ENCODE results near the gene UMAD1. TPM values are rescaled to one million over a fixed set of nuclear protein-coding genes. Genes with fewer than 3 reads are reported as not detected.

UMAD1 gene
- total RNA-seq, 4 donors from 2014 or later: 6.1 to 11.2 (median 9.3) TPM

DNA sequence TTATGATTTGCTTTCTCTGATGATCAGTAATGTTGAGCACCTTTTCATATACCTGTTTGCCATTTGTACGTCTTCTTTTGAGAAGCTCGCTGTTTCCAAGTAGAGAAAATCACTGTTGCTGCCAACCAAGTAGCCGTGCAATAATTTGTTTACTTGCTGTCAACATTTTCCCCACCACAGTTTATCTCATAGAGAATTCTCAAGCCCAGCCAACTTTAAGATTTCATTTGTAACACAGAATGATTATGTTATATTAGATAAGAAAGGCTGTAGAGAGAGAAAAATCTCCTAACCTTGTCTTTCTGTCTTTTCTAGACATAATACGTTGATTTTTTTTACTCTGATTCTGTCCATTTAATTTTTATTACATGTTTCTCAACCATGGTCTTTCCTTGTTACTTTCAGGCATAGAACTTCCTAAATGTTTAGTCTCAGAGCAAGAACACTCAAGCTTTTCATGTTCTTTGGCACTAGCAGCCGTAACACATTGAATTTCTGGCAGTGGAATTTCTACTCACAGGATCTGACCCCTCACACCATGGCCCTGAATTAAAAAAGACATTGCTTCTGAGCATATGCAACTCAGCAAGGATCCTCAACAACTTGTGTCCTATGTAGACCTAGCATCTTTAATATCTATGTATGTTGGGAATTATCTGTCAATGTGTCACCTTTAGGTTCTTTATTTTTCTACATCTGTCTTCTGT, 54.7 kb downstream of the UMAD1 start:
- Histone ChIP-seq H3K27ac (replicated peaks in 1 of 4) (peak overlapping the region in 1 of 4 donors; percentile 40), H3K27me3 (no peaks in the 10 kb centered on the region), H3K4me3 (no peak overlapping the region), H3K9me3 (no peaks in the 10 kb centered on the region), H3K36me3 (no peaks in the 10 kb centered on the region), H3K4me1 (peaks cover 29 to 42% (median 31%) of the 10 kb centered on the region in 4 donors)
- intact Hi-C loops (cut with DNase I): loop anchor here (10.0 kb wide), 1 partner anchor 270 kb away; the partner anchor contains the start of gene GLCCI1
- 53% methylated on average over 5 of the region's 5 CpGs for WGBS
- TF ChIP-seq POLR2A (IDR thresholded peaks at IDR 0.05; ENCODE audit: low read depth): no peak
- no peak for DNase-seq (ENCODE audit: extremely low spot score)

DNA sequence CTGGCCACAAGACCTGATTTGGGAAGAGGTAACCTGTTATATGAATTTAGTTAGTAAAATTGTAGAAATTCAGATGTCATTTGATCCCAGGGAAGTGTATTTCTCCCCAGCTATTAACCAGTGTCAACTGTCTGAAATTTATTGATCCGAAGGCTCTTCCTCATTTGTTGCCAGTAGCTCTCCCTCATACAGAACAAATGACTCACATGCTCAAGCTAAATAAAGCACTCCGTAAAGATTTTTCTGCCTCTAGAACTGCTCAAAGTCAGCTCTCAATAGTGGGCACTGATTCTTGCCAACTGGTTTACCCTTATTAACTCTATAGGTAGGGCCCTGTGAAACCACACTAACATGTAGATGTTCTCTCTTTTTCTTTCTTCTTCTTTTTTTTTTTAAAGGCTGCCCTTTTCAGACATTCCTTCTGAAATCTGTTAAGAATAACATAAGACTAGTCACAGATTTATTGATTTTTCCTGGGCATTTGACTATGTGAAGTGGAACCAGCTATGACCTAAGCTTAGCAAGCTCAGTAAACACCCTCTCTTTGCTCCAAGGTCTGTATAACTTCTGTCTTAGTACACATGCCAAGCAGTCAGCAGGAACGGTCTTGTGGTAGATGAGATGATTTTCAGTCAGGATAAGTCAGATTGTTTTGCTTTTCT, 56.0 kb downstream of the UMAD1 start:
- no peaks in the 10 kb centered on the region for H3K36me3 ChIP-seq
- intact Hi-C loops (cut with DNase I): loop anchor here (10.0 kb wide), 1 partner anchor 268 kb away; the partner anchor contains the start of gene GLCCI1
- H3K27me3 ChIP-seq: no peaks in the 10 kb centered on the region
- H3K9me3 ChIP-seq: no peaks in the 10 kb centered on the region
- TF ChIP-seq, protein P1, sequence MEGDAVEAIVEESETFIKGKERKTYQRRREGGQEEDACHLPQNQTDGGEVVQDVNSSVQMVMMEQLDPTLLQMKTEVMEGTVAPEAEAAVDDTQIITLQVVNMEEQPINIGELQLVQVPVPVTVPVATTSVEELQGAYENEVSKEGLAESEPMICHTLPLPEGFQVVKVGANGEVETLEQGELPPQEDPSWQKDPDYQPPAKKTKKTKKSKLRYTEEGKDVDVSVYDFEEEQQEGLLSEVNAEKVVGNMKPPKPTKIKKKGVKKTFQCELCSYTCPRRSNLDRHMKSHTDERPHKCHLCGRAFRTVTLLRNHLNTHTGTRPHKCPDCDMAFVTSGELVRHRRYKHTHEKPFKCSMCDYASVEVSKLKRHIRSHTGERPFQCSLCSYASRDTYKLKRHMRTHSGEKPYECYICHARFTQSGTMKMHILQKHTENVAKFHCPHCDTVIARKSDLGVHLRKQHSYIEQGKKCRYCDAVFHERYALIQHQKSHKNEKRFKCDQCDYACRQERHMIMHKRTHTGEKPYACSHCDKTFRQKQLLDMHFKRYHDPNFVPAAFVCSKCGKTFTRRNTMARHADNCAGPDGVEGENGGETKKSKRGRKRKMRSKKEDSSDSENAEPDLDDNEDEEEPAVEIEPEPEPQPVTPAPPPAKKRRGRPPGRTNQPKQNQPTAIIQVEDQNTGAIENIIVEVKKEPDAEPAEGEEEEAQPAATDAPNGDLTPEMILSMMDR (IDR thresholded peaks at IDR 0.05): no peak
- no peak for TF ChIP-seq POLR2AphosphoS5 (IDR thresholded peaks at IDR 0.05)
- no peak for TF ChIP-seq EP300 (IDR thresholded peaks at IDR 0.05)
- TF ChIP-seq POLR2A (IDR thresholded peaks at IDR 0.05; ENCODE audit: low read depth): no peak
- H3K4me3 ChIP-seq: no peak overlapping the region
- WGBS: 43% methylated on average over 3 of the region's 3 CpGs
- no peak overlapping the region for H3K27ac ChIP-seq (replicated peaks in 1 of 4)
- H3K4me1 ChIP-seq: peaks cover 29 to 43% (median 31%) of the 10 kb centered on the region in 4 donors
- no peak for DNase-seq (ENCODE audit: extremely low spot score)

DNA sequence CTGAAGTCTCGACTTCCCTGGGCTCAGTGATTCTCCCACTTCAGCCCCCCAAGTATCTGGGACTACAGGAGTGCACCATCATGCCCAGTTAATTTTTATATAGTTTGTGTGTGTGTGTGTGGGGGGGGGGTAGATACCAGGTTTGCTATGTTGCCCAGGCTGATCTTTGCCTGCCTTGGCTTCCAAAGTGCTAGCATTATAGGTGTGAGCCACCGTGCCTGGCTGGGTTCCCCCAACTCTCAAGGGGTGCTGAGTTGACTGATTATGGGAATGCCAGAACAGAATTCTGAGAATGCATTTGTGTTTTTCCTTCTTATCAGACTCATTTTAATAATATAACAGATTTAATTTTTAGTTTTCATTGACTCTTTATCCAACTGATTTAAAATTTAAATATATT, 58.4 kb downstream of the UMAD1 start:
- no peak overlapping the region for H3K27ac ChIP-seq (replicated peaks in 1 of 4)
- 87% methylated on average over 2 of the region's 2 CpGs for WGBS
- no peak for DNase-seq (ENCODE audit: extremely low spot score)
- H3K9me3 ChIP-seq: no peaks in the 10 kb centered on the region
- H3K36me3 ChIP-seq: no peaks in the 10 kb centered on the region
- intact Hi-C loops (cut with DNase I): loop anchor here (10.0 kb wide), 1 partner anchor 266 kb away; the partner anchor contains the start of gene GLCCI1
- TF ChIP-seq, protein P1 (IDR thresholded peaks at IDR 0.05): no peak
- TF ChIP-seq POLR2AphosphoS5 (IDR thresholded peaks at IDR 0.05): no peak
- TF ChIP-seq POLR2A (IDR thresholded peaks at IDR 0.05; ENCODE audit: low read depth): no peak
- no peak overlapping the region for H3K4me3 ChIP-seq
- H3K4me1 ChIP-seq: peaks cover 29 to 50% (median 31%) of the 10 kb centered on the region in 4 donors
- H3K27me3 ChIP-seq: no peaks in the 10 kb centered on the region

DNA sequence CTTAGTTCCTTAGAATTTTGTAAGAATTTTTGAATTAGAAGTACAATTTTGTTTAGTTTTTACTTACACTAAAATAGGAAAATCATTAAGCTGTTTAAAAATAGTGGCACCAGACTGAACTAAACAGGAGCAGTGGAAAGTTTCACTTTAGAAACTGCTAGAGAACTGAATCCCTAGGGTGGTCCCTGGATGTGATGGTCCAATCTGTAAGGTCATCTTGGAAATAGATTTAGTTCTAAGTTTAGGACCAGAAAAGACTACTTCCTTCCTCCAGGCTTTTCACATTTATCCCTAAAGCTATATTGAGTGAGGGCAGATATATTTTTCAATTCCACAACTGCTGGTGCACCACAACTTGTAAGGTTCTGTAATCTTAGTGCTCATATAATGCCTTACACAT, 58.8 kb downstream of the UMAD1 start:
- H3K36me3 ChIP-seq: no peaks in the 10 kb centered on the region
- H3K27me3 ChIP-seq: no peaks in the 10 kb centered on the region
- no peak for DNase-seq (ENCODE audit: extremely low spot score)
- no peak for TF ChIP-seq POLR2AphosphoS5 (IDR thresholded peaks at IDR 0.05)
- TF ChIP-seq, protein P1 (IDR thresholded peaks at IDR 0.05): no peak
- TF ChIP-seq EP300 (IDR thresholded peaks at IDR 0.05): no peak
- TF ChIP-seq POLR2A (IDR thresholded peaks at IDR 0.05; ENCODE audit: low read depth): no peak
- H3K4me3 ChIP-seq: no peak overlapping the region
- H3K9me3 ChIP-seq: no peaks in the 10 kb centered on the region
- no peak overlapping the region for H3K27ac ChIP-seq (replicated peaks in 1 of 4)
- peaks cover 29 to 50% (median 31%) of the 10 kb centered on the region in 4 donors for H3K4me1 ChIP-seq
- intact Hi-C loops (cut with DNase I): loop anchor here (10.0 kb wide), 1 partner anchor 265 kb away; the partner anchor contains the start of gene GLCCI1

DNA sequence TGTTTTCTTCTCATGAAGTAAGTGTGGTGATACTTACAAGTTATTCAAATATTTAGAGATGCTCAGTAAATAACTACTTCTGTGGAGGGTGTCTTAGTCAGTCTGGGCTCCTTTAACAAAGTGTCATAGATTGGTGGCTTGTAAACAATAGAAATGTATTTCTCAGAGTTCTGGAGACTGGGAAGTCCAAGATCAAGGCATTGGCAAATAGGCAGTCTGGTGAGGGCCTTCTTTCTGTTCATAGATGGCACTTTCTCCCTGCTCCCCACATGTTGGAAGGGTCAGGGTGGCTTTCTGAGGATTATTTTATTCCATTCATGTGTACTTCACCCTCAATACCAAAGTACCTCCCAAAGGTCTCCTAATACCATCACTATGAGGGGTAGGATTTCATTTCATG, 59.4 kb downstream of the UMAD1 start:
- Histone ChIP-seq H3K9me3 (no peaks in the 10 kb centered on the region), H3K4me3 (no peak overlapping the region), H3K27ac (replicated peaks in 1 of 4) (no peak overlapping the region), H3K27me3 (no peaks in the 10 kb centered on the region), H3K36me3 (no peaks in the 10 kb centered on the region), H3K4me1 (peaks cover 30 to 49% (median 31%) of the 10 kb centered on the region in 4 donors)
- TF ChIP-seq, protein P1 (IDR thresholded peaks at IDR 0.05): no peak
- TF ChIP-seq POLR2AphosphoS5 (IDR thresholded peaks at IDR 0.05): no peak
- no peak for TF ChIP-seq EP300 (IDR thresholded peaks at IDR 0.05)
- no peak for TF ChIP-seq POLR2A (IDR thresholded peaks at IDR 0.05; ENCODE audit: low read depth)
- DNase-seq (ENCODE audit: extremely low spot score): no peak
- intact Hi-C loops (cut with DNase I): loop anchor here (10.0 kb wide), 1 partner anchor 265 kb away; the partner anchor contains the start of gene GLCCI1
